Sigmoid colon (tissue), 3 donors: ENCODE results near the gene THAP8.

Source experiments
- CTCF ChIP-seq, 4 experiments: fragments of 450-650 bp in 3 of 4; fragments of 200-600 bp in 1 of 4; IDR thresholded peaks; one replicate each; pipeline ENCODE4 v1.5.1; 2016 to 2019; ENCODE audit warnings: antibody characterized with exemption in 4 of 4, mild to moderate bottlenecking in 3 of 4, moderate library complexity in 2 of 4
- POLR2A ChIP-seq, 2 donors: fragments of 450-650 bp; IDR thresholded peaks; one replicate each; pipeline ENCODE4 v1.6.1; 2016; ENCODE audit warnings: antibody characterized with exemption in 2 of 2, mild to moderate bottlenecking in 2 of 2, moderate library complexity in 2 of 2

DNA sequence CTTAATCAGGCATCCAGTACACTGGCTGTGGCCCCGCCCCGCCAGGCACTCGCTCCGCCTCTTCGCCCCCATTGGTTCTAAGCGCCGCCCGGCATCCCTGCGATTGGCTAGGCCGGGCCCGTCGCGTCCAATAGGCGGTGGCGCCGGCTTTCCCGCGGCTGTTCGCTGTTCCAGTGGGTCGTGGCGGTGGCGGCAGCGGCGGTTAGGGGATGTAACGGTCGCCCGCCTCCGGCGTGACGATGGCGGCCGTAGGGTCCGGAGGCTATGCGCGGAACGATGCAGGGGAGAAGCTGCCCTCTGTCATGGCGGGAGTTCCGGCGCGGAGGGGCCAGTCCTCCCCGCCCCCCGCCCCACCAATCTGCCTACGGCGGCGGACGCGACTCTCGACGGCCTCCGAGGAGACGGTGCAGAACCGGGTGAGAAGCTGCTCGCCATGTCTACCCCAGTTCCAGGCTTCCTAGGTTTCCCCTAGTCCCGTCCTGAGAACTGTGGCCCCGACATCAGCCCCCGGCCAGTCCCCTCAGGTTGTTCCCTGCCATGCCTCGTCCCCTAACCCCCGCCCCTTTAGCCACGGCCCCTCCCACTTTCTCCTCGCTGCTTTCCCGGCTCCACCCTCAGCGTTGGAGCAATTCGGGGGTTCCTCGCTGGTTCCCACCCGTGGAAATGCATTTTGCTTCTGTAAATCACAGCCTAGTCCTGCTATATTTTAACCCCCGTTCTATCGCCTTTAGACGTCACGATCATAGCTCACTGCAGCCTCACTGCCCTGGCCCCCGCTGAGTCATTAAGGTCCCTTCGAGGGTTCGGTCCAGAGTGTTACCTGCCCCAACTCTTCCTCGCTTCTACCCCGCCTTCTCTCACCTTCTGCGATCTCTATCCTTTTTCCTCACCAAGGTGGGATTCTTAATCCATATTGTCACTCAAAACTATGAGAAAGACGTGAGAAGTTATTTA is 925 bp upstream of the THAP8 start, which contains the start of gene WDR62:
- TF ChIP-seq POLR2A (IDR thresholded peaks at IDR 0.05) (no peak), CTCF (IDR thresholded peaks at IDR 0.05) (no peak)
